H54 (cell line): Measurements from ENCODE around the gene DNM3.

Experiments
- DNase-seq: peaks from one replicate; pipeline ENCODE4 v3.0.0; 2011; ENCODE audit warnings: low spot score, mixed read lengths; ENCODE audit not compliant: insufficient read length
- FAIRE-seq: peaks from 3 replicates; lab custom pipeline; 2011; peaks lifted over from hg19 to GRCh38; lab: Jason Lieb, UNC
- POLR2A ChIP-seq: IDR thresholded peaks from 2 replicates; pipeline ENCODE4 v1.6.1; 2011; ENCODE audit warnings: low read depth, mild to moderate bottlenecking, low read length

The DNM3 gene

DNA sequence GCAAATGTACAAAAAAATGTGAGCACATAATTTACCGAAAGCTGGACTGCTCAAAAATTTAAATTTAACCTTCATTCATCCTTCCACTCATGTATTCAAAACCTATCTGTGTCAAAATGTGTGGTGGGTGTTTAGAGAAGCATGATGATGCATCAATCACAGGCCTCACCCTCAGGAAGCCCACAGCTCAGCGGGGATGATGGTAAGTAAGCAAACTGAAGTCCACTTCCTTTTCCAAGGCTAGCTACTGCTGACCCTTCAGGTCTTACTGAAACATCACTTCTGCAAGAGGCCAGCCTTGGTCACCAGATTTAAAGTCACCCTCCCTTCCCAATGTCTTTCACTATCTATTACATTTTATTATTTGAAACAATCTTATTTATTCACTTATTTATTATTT lies 254.5 kb downstream of the DNM3 start:
- DNase-seq: no peak
- no peak for FAIRE-seq

GRCh38 chr1:172105230-172105629 lies 263.9 kb downstream of the DNM3 start:
- no peak for TF ChIP-seq POLR2A
- no peak for DNase-seq
- no peak for FAIRE-seq

More for the DNA sequence above, 254.5 kb downstream of the DNM3 start:
- no peak for TF ChIP-seq POLR2A

- DNase-seq (no peak), FAIRE-seq (no peak)
- no peak for TF ChIP-seq POLR2A
Observed at GRCh38 chr1:172107316-172107975, 266.1 kb downstream of the DNM3 start.

GRCh38 chr1:172108161-172108893 lies 267.0 kb downstream of the DNM3 start:
- FAIRE-seq (no peak), DNase-seq (no peak)
- no peak for TF ChIP-seq POLR2A

- DNase-seq: no peak
- FAIRE-seq: no peak
- TF ChIP-seq POLR2A: no peak
Observed at GRCh38 chr1:172109359-172109758, 268.1 kb downstream of the DNM3 start.

- no peak for FAIRE-seq
- TF ChIP-seq POLR2A: no peak
- DNase-seq: no peak
Observed at GRCh38 chr1:172112576-172112975, 271.3 kb downstream of the DNM3 start.

DNA sequence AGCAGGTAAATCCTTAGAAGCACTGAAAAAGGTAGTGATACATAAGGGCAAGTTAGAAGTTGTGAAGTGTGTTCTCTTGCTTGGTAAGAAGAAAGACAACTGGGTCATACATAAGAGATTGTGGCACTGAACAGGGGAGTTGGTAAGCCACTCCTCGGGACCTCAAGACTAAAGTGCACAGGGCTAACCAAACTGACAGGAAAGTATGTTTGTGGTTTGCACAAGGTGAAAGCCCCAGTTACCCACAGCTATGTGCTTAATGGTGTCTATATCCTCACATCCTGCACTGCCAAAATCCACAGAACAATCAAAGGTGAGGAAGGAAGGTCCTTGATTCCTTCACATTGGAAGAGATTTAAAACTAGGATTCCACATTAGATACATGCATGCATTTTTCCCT lies 276.5 kb downstream of the DNM3 start:
- FAIRE-seq (no peak), DNase-seq (no peak)

DNA sequence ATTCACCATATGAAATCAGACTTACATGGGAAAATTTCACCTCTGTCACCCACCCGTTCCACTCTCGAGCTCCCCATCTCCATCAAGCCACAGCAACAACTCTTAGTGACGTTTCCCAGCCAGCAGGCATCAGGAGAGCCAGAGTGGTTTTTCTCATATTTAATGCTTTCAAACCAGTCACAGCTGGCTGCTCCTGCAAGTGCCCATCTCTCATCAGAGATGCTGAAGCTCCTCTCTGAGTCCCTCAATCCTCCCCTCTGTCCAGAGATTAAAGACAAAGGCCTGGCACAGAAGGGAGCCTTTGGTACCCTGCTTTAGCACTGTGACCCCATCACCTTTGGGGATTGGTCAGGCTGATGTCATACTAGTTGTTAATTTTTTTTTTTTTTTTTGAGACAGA lies 277.3 kb downstream of the DNM3 start:
- TF ChIP-seq POLR2A: no peak
- no peak for DNase-seq
- no peak for FAIRE-seq

More for the DNA sequence above, 276.5 kb downstream of the DNM3 start:
- no peak for TF ChIP-seq POLR2A

- FAIRE-seq: no peak
- DNase-seq: no peak
- no peak for TF ChIP-seq POLR2A
Observed at GRCh38 chr1:172119184-172119583, 277.9 kb downstream of the DNM3 start.

DNA sequence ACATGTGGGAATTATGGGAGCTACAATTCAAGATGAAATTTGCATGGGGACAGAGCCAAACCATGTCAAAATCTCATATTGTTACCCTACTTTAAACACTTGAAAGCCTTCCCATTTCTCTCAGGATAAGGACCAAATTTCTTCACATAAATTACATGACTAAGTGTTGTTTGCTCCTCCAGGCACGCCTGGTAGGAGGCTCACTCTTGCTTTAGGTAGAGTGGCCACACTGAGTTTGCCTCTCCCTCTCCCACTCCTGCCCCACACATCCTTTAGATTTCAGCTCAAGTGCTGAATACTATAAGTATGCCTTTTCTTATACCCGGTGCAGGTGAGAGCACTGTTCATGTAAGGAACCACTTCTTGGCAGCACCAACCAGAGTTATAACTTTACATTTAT lies 279.1 kb downstream of the DNM3 start:
- no peak for FAIRE-seq
- TF ChIP-seq POLR2A: no peak
- DNase-seq: no peak

- no peak for FAIRE-seq
- TF ChIP-seq POLR2A: no peak
Observed at GRCh38 chr1:172121081-172121717, 279.9 kb downstream of the DNM3 start.

GRCh38 chr1:172122381-172122780 lies 281.1 kb downstream of the DNM3 start:
- TF ChIP-seq POLR2A: no peak
- FAIRE-seq: no peak
- DNase-seq: no peak

More at GRCh38 chr1:172121081-172121717, 279.9 kb downstream of the DNM3 start:
- DNase-seq: no peak

GRCh38 chr1:172125250-172125649 lies 284.0 kb downstream of the DNM3 start:
- FAIRE-seq: no peak
- TF ChIP-seq POLR2A: no peak
- DNase-seq: no peak

DNA sequence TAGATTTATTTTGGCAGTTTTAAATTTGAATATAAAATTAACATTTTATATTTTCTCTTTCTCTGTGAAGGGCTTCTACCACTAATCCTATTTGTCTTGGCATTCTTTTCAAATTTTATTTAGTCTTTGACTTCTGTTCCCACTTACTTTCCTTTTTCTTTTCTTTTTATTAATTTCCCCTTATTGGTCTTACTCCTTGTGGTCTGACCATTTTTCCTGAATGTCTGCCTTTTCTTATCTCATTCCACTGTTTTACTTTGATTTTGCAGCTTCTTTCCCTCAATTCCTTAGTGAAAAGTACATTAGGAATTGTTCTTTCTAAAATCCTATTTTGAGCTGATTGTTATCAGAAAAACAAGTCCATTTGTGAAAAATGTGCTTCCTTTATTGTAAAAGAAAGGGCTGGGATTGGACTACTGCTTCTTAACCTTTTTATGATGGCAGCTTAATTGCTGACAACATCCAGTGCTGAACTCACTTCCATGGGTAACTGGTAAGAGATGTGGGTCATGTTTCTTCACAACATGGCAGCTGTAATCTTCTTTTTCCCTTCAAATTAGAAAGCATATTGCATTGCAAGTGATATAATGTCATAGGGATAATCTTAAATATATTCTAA lies 284.6 kb downstream of the DNM3 start:
- FAIRE-seq (no peak), DNase-seq (no peak)
- TF ChIP-seq POLR2A: no peak
